ENCODE data around the gene UTP15. TPM values are rescaled to one million over a fixed set of nuclear protein-coding genes. Genes with fewer than 3 reads are reported as not detected.

The UTP15 gene
- total RNA-seq, 1 experiment from 2014 or later = 35.2 TPM

DNA sequence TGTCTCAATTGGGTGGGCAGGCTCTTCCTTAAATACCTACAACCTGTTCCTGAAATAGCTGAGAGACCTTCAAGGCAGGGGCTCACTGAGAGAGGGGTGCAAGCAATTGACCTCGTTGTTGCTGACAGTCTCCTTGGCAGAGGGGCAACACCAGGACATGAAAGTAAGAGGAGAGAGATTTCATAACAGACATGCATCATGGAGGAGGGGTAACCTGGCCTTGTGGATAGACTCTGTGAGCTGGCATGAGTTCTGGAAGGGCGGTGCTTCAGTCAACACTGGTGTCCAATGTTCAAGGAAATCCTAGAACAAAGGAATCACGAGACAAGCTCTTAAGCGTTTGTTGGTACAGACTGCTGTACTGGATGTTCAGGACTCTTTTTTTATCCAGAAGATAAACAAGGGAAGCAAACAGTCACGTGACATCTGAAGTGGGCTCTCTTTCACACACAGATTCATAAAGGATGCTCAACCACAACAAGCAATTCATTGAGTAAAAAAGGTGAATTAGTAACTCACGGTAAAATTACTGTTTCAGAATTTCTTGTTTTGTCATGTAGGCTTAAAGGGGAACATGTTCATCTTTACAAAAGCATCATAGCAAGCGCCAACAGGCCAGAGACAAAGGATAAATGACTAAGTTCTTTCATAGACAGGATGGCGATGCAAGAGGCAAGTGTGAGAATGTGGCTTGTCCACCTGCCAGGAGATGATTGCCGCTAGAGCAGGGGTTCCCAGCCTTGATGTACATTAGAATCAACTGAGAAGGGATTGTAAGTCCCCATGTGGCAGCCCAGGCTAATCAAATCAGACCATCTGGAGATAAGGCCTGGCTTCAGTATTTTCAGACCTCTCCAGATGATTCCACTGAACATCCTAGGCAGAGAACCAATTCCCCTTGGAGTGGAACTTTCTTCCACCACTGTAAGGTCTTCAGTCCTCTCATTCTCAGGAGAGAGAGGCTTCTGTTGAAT lies 20.8 kb upstream of the UTP15 start:
- DNase-seq (ENCODE audit: low spot score) (no peak), ATAC-seq (no peak)
- Mint-ChIP-seq H3K36me3 (no peaks in the 10 kb centered on the region), H3K4me3 (no peak overlapping the region), H3K27me3 (ENCODE audit: low read depth) (no peaks in the 10 kb centered on the region; the same call in 1 of the 2 replicates), H3K4me1 (peaks cover 20% of the 10 kb centered on the region), H3K27ac (no peak overlapping the region), H3K9me3 (no peaks in the 10 kb centered on the region)
- no peak for TF ChIP-seq CREM (CRISPR knock-in tag; IDR thresholded peaks at IDR 0.05)
- TF ChIP-seq, protein P1, sequence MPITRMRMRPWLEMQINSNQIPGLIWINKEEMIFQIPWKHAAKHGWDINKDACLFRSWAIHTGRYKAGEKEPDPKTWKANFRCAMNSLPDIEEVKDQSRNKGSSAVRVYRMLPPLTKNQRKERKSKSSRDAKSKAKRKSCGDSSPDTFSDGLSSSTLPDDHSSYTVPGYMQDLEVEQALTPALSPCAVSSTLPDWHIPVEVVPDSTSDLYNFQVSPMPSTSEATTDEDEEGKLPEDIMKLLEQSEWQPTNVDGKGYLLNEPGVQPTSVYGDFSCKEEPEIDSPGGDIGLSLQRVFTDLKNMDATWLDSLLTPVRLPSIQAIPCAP (CRISPR knock-in tag; IDR thresholded peaks at IDR 0.05) = no peak
- 0 out of 2 replicates have a peak, but pooled peaks have one; percentile 68 for TF ChIP-seq GABPB1 (CRISPR knock-in tag; IDR thresholded peaks at IDR 0.05)
- POLR2A ChIA-PET = no interaction called here
- CTCF ChIA-PET = interaction anchor here (1.4 kb wide), 1 partner anchor 25 kb away, joined by 4 read pairs; no protein-coding TSS in a partner anchor

DNA sequence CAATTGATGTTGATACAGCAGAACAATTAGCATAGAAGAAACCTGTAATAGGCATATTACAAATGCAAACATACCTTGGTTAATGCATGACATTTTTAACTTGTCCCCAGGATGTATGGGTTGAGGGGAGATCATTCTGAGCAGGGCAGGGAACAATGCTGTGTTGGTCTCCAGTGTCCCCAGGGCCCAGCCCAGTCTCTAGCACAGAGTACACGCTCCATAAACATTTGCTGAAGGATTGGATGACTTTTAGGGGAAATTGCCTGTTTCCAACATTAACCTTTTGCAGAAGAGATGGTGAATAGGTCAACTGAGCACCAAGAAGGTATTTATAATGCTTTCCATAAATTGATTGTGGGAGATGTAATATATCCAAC lies 20.2 kb upstream of the UTP15 start:
- ChIA-PET CTCF (no interaction called here), POLR2A (no interaction called here)
- Mint-ChIP-seq H3K36me3 (no peaks in the 10 kb centered on the region), H3K9me3 (no peaks in the 10 kb centered on the region), H3K4me3 (no peak overlapping the region), H3K27me3 (ENCODE audit: low read depth) (no peaks in the 10 kb centered on the region; the same call in 1 of the 2 replicates), H3K4me1 (peaks cover 17% of the 10 kb centered on the region), H3K27ac (no peak overlapping the region)
- no peak for DNase-seq (ENCODE audit: low spot score)
- ATAC-seq = no peak
- TF ChIP-seq, protein P2, sequence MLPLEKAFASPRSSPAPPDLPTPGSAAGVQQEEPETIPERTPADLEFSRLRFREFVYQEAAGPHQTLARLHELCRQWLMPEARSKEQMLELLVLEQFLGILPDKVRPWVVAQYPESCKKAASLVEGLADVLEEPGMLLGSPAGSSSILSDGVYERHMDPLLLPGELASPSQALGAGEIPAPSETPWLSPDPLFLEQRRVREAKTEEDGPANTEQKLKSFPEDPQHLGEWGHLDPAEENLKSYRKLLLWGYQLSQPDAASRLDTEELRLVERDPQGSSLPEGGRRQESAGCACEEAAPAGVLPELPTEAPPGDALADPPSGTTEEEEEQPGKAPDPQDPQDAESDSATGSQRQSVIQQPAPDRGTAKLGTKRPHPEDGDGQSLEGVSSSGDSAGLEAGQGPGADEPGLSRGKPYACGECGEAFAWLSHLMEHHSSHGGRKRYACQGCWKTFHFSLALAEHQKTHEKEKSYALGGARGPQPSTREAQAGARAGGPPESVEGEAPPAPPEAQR (CRISPR knock-in tag; IDR thresholded peaks at IDR 0.05) = no peak
- TF ChIP-seq, protein P3, sequence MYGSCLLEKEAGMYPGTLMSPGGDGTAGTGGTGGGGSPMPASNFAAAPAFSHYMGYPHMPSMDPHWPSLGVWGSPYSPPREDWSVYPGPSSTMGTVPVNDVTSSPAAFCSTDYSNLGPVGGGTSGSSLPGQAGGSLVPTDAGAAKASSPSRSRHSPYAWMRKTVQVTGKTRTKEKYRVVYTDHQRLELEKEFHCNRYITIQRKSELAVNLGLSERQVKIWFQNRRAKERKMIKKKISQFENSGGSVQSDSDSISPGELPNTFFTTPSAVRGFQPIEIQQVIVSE (CRISPR knock-in tag; IDR thresholded peaks at IDR 0.05; ENCODE audit: borderline replicate concordance) = no peak
- TF ChIP-seq NR2C2 (CRISPR knock-in tag; IDR thresholded peaks at IDR 0.05) (no peak), NR3C1 (CRISPR knock-in tag; conservative IDR thresholded peaks at IDR 0.05; ENCODE audit: low read depth) (no peak), EMX1 (CRISPR knock-in tag; IDR thresholded peaks at IDR 0.05) (no peak), JAZF1 (CRISPR knock-in tag; IDR thresholded peaks at IDR 0.05) (no peak), ESRRA (CRISPR knock-in tag; IDR thresholded peaks at IDR 0.05; ENCODE audit: borderline replicate concordance) (no peak), NFYB (CRISPR knock-in tag; conservative IDR thresholded peaks at IDR 0.05; ENCODE audit: low read depth) (no peak)
- TF ChIP-seq, protein P4, sequence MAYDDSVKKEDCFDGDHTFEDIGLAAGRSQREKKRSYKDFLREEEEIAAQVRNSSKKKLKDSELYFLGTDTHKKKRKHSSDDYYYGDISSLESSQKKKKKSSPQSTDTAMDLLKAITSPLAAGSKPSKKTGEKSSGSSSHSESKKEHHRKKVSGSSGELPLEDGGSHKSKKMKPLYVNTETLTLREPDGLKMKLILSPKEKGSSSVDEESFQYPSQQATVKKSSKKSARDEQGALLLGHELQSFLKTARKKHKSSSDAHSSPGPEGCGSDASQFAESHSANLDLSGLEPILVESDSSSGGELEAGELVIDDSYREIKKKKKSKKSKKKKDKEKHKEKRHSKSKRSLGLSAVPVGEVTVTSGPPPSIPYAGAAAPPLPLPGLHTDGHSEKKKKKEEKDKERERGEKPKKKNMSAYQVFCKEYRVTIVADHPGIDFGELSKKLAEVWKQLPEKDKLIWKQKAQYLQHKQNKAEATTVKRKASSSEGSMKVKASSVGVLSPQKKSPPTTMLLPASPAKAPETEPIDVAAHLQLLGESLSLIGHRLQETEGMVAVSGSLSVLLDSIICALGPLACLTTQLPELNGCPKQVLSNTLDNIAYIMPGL (CRISPR knock-in tag; IDR thresholded peaks at IDR 0.05) = no peak
- TF ChIP-seq, protein P5, sequence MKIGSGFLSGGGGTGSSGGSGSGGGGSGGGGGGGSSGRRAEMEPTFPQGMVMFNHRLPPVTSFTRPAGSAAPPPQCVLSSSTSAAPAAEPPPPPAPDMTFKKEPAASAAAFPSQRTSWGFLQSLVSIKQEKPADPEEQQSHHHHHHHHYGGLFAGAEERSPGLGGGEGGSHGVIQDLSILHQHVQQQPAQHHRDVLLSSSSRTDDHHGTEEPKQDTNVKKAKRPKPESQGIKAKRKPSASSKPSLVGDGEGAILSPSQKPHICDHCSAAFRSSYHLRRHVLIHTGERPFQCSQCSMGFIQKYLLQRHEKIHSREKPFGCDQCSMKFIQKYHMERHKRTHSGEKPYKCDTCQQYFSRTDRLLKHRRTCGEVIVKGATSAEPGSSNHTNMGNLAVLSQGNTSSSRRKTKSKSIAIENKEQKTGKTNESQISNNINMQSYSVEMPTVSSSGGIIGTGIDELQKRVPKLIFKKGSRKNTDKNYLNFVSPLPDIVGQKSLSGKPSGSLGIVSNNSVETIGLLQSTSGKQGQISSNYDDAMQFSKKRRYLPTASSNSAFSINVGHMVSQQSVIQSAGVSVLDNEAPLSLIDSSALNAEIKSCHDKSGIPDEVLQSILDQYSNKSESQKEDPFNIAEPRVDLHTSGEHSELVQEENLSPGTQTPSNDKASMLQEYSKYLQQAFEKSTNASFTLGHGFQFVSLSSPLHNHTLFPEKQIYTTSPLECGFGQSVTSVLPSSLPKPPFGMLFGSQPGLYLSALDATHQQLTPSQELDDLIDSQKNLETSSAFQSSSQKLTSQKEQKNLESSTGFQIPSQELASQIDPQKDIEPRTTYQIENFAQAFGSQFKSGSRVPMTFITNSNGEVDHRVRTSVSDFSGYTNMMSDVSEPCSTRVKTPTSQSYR (CRISPR knock-in tag; IDR thresholded peaks at IDR 0.05) = no peak

DNA sequence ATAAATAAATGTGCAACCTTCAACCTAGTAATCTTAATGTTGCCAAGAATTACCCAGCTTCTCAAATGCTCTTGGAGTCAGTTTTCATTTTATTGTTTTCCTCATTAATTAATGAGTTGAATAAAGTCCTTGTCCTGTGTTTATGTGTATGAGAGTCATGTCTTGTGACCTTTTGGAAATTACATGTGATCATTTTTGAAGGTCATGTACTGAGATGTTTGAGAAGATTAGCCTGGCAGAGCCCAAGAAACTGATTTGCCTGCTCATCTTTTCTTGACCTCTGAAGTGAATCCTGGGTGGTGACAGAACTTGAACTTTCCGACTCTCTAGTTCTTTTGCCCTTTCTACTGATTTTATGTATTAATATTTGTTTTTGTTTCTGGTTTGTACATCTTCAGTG lies 15.5 kb upstream of the UTP15 start:
- CTCF ChIA-PET = no interaction called here
- Mint-ChIP-seq H3K36me3 (peaks cover 4% of the 10 kb centered on the region; the same call in 1 of the 2 replicates), H3K27ac (no peak overlapping the region), H3K27me3 (ENCODE audit: low read depth) (no peaks in the 10 kb centered on the region), H3K4me1 (no peaks in the 10 kb centered on the region), H3K4me3 (no peak overlapping the region), H3K9me3 (no peaks in the 10 kb centered on the region)
- ATAC-seq (no peak), DNase-seq (ENCODE audit: low spot score) (no peak)
- POLR2A ChIA-PET = no interaction called here
- TF ChIP-seq CREM (CRISPR knock-in tag; IDR thresholded peaks at IDR 0.05) = no peak
- TF ChIP-seq, protein P6, sequence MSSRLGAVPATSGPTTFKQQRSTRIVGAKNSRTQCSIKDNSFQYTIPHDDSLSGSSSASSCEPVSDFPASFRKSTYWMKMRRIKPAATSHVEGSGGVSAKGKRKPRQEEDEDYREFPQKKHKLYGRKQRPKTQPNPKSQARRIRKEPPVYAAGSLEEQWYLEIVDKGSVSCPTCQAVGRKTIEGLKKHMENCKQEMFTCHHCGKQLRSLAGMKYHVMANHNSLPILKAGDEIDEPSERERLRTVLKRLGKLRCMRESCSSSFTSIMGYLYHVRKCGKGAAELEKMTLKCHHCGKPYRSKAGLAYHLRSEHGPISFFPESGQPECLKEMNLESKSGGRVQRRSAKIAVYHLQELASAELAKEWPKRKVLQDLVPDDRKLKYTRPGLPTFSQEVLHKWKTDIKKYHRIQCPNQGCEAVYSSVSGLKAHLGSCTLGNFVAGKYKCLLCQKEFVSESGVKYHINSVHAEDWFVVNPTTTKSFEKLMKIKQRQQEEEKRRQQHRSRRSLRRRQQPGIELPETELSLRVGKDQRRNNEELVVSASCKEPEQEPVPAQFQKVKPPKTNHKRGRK (CRISPR knock-in tag; IDR thresholded peaks at IDR 0.05; ENCODE audit: borderline replicate concordance) = no peak
- no peak for TF ChIP-seq FOXP1 (CRISPR knock-in tag; IDR thresholded peaks at IDR 0.05; ENCODE audit: borderline replicate concordance)
- TF ChIP-seq ZNF671 (CRISPR knock-in tag; IDR thresholded peaks at IDR 0.05) = no peak
- TF ChIP-seq, protein P7, sequence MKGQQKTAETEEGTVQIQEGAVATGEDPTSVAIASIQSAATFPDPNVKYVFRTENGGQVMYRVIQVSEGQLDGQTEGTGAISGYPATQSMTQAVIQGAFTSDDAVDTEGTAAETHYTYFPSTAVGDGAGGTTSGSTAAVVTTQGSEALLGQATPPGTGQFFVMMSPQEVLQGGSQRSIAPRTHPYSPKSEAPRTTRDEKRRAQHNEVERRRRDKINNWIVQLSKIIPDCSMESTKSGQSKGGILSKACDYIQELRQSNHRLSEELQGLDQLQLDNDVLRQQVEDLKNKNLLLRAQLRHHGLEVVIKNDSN (CRISPR knock-in tag; IDR thresholded peaks at IDR 0.05) = no peak
